ENCODE data around the gene PECR.

The PECR gene

DNA sequence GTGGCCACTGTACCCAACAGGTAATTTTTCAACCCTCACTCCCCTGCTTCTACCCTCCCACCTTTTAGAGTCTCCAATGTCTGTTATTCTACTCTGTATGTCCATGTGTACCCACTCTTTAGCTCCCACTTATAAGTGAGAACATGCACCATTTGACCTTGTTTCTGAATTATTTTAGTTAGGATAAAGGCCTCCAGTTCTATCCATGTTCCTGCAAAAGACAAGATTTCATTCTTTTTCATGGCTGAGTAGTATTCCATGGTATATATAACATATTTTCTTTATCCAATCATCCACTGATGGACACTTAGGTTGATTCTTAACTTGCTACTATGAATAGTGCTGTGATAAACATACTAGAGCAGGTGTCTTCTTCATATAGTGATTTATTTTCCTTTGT is 9.1 kb downstream of the PECR start:
- DNase-seq (ENCODE audit: low read depth in 2 of 3, low spot score in 1 of 3), result no peak

DNA sequence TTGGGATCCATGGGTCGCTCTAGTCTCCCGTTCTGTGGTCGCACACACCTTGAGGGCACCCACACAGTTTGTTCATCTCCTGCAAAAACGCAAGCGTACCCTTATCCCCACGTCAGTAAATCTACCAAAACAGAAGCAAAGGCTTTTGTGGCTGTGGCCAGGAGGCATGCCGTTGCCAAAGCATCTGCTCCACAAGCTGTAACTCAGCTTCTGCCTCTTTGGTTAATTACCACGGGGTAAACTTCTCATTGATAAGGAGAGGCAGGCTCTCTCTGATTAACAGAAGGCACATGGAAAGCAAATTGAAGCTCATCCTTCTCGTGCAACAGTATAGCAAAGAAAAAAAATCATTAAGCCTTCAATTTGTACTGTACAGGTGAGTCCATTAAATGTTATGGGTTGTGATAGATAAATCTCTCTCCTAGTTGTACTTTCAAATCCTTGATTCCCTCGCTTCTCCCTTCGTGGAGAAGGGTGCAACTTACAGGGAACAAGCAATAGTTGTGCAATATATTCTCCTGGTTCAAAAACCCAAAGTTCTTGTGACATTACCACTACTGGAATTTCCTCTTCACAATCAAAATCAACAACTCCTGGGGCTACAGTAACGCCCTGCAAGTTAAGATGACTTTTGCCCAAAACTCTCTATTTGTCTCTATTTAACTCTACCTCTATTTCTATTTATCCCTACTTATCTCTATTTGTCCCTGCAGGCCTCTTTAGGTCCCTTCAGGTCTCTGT is 10.3 kb downstream of the PECR start:
- DNase-seq (ENCODE audit: low read depth in 2 of 3, low spot score in 1 of 3), result no peak

DNA sequence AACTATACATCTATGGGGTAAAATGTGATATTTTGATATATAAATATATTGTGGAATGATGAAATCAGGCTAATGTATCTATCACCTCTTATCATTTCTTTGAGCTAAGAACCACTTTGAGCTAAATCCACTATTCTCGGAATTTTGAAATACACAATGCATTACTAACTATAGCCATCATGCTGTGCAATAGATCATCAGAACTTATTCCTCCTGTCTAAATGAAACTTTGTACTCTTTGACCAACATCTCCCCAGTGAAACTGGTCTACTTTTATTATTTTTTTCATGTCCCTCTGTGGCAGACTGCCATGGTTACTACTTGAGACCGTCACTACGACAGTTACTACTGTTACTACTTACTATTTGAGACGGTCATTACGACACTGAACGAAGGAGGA is 11.4 kb downstream of the PECR start:
- DNase-seq (ENCODE audit: low read depth in 2 of 3, low spot score in 1 of 3), result no peak

DNA sequence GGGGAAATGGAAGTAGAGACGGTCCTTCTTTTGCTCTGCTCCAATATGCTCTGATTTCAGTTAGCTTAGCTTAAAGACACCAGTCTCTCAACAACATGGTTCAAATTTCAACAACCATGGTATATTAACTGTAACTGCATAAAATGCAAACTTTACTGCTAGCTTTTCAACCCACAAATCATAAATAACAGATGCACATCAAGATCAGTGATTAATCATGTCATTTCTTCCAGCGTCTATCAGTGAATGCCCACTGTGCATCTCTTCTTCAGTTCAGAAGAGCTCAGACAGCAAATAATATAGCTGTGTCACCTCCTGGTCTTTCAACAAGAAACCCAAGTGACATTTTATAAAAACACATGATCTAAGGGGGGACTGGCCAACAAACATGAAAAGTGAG is 12.6 kb downstream of the PECR start:
- DNase-seq (ENCODE audit: low read depth in 2 of 3, low spot score in 1 of 3), result no peak

DNA sequence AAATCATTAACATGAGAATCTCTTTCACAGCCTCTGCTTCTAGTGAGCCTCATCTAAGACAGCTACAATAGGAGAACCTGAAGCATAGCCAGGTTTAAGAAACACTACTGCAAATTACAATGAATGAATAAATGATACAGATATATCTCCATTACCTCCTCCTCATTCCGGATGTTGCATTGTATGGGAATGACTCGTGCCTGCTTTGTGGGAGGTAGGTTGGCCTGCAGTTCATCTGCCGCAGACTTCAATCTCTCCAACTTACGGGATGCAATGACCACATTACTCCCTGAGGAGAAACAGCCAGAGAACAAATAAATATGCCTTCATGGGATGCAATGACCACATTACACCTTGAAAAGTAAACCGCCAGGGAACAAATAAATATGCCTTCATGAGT is 15.4 kb downstream of the PECR start:
- DNase-seq (ENCODE audit: low read depth in 2 of 3, low spot score in 1 of 3), result no peak

DNA sequence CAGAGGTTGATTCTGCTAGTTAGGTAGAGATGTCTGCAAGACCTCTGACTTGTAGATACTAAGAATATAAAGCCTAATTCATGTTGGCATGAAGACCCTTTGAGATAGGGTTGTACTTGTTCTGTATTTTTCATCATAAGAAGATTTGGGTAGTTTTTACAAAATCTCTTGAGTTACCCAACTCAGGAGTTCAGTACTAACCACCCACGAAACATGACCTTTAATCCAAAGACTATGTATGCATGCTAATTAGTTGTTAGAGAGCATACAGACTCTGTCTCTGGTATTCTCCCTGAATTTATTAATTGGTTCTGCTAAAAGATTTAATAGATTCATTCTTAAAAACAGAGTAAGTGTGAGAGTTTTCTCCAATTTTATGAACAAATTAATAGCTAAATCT is 16.9 kb downstream of the PECR start:
- no peak for DNase-seq (ENCODE audit: low read depth in 2 of 3, low spot score in 1 of 3)

DNA sequence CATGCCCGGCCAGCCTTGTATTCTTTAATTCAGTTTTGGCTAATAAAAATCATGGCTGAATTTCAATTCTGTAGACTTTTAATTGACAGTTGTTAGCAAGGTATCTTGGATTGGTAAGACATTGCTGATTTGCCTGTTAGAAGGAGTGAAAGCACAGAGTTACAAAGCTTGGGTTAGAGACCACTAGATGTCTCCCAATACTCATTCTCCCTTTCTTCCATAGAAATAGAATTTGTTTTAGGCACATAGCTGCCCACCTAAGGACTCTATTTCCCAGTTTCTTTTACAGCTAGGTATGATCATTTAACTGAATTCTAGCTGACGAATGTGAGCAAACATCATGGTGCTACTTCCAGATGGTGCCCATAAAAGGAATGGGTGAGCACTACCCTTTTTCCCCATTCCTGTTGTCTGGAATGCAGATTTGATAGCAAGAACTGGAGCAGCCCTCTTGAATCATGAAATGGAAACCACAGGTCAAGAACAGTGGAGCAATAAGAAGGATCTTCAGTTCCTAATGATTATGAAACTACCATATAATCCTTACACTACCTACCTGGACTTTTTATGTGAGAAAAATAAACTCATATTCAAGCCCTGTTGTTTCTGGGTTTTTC is 17.5 kb downstream of the PECR start:
- DNase-seq (ENCODE audit: low read depth in 2 of 3, low spot score in 1 of 3), result no peak

DNA sequence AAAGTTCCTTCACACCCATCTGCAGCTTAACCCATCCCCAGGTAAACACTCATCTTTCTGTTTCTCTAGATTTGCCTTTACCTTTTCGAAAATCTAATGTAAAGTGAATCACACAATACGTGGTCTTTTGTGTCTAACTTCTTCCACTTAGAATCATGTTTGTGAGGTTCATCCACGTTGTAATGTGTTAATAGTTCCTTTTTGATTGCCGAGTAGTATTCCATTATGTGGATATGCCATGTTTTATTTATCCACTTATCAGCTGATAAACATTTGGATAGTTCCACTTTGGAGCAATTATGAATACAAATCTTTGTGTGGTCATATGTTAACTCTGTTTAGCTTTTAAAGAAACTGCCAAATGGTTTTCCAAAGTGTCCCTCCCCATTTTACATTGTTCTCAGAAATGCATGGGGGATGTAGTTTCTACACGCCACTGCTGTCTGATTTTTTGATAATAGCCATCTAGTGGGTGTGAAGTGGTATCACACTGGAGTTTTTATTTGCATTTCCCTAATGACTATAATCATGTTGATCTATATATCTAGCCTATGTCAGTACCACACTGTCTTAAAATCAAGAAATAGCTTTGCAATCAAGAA is 22.3 kb downstream of the PECR start:
- no peak for DNase-seq (ENCODE audit: low read depth in 2 of 3, low spot score in 1 of 3)

DNA sequence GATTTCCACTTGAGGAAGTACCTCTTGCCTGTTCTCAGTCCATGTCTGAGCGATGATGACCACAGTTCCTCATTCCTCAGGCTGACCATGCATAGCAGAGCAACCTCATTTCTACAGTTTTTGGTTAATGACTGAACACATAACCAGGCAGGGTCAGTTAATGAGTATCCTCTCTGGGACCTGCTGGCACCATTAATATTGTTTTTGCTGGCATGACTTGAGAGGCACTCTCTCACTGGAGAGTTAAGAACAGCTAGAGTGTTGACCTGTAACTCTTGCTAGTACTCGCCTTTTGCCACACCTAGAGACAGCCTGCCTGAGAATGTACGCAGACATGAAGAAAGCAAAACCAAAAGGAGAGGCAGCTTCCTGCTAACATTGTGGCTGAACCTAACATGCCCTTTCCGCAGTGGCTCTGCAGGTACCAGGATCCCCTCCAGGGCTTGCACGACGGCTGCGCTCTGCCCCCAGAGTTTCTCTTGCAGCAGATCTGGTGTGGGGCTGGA is 23.9 kb downstream of the PECR start:
- DNase-seq (ENCODE audit: low read depth in 2 of 3, low spot score in 1 of 3), result peak; percentile 18 to 29 (median 21)

DNA sequence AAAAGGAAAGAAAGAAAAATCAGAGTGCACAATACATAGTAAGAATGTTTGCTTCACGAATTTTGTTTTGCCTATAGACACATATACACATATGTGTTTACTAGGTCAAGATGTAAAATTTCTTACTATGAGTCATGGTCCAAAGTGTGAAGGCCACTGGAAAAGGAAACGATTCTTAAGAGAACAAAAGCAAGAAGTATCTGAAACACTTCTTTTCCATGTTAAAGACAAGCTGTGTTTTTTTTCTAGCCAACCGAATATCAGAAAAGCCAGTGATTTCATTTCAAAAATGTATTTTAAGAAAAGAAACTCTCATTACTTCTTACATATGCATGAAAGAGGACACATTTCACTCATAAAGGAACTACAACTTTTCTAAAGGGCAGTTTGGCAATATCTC is 24.9 kb downstream of the PECR start:
- DNase-seq (ENCODE audit: low read depth in 2 of 3, low spot score in 1 of 3), result no peak

DNA sequence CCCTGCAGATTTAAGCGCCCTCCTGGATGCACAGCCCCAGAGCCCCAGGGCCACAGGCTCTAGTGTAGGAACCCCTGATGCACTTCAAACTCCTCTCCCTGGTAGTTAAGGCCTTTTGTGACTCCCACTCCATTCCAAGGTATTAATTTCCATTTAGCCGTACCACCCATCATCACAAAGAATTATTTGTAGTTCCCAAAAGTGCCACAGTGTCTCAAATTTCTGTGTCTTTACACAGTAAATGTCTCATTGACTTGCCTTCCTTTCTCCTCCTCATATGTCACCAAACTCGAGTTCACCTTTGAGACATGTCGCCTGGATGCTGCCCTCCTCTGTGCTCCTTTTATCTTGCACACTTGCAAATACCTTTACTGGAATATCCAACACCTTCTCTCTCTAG is 25.9 kb downstream of the PECR start:
- no peak for DNase-seq (ENCODE audit: low read depth in 2 of 3, low spot score in 1 of 3)

DNA sequence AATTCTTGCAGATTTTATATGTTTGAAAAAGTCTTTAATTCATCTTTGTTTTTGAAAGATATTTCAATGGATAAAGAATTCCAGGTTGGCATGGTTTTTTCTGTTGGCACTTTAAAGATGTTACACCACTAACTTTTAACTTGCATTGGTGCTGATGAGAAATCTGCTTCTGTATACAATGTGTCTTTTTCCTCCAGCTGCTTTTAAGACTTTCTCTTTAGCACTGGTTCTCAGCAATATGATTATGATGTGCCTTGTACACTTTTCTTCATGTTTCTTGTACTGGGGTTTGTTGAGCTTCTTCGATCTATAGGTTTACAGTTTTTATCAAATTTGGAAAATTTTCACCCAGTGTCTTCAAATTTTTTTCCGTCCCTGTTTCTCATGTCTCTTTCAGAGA is 29.2 kb downstream of the PECR start:
- DNase-seq (ENCODE audit: low read depth in 2 of 3, low spot score in 1 of 3), result no peak

DNA sequence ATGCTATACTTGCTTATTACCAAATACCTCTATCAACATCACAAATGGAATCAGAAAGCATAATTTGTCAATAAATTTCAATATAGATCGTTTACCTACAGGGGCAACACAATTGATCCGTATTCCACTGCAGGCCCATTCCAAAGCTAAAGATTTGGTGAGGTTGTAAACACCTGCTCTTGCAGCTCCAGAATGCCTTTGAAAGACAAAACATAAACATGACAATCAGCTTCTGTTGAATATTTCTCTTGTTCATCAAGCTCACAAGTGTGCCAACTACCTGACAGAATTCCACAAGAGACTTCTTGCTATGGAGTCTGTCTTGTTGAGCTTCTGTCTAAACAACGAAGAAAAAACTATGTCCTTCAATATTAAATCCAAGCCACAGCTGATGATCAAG is 30.3 kb downstream of the PECR start:
- no peak for DNase-seq (ENCODE audit: low read depth in 2 of 3, low spot score in 1 of 3)

DNA sequence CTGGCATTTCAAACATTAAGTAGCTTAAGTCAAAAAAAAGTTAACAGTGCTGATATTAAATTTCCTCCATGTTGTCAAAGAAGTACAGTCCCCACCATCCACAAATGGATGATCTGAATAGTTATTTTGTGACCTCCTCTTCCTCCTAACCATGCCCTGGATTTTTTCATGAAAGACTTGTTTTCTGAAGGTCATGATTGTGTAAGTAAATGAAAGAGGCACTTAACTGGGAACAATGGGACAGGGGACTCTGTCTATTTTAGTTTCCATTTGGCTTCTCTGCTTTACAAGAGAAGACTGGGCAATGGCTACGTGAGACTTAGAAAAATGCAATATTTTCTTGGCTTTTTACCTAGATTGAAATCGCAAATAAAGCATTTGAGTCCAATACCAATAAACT is 32.2 kb downstream of the PECR start:
- no peak for DNase-seq (ENCODE audit: low read depth in 2 of 3, low spot score in 1 of 3)

DNA sequence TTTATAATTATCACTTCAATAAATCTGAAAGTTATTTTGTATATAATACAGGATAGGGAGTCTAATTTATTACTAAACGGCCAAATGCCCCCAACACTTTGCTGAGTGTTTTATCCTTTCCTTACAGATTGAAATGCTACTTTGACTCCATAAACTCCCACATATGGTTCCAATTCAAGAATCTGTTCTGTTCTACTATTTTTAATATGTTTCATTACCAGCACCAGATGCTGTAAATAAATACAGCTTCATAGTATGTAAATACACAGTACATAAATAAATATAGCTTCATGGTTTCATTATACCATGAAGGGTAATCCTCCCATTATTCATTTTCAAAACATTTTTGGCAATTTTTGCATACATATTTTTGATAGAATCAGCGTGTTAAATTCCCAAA is 34.2 kb downstream of the PECR start:
- no peak for DNase-seq (ENCODE audit: low read depth in 2 of 3, low spot score in 1 of 3)

DNA sequence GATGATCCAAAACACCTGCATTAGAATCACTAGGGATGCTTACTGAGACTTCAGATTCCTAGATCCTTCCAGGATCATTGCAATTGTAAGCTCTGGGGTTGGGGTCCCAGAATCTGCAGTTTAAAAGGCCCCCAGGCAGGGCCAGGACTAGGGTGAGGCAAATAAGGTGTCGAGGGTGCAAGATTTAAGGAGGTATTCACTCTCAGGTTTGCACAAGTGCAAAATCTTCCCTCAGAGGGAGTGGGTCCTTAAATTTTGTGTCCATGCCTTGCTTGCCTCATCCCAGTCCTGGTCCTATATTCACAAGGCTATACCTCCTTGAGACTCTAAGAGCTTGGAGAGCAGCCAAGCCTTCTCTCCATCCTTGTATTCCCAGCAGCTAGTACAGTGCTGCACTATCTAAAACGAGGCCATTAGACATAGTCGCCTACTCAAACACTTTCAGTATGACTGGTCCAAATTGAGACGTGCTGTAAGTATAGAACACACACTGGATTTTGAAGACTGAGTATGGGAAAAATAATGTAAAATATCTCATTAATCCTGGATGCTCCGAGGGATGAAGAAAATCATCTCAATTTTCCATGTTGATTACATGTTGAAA is 36.6 kb downstream of the PECR start:
- no peak for DNase-seq (ENCODE audit: low read depth in 2 of 3, low spot score in 1 of 3)

DNA sequence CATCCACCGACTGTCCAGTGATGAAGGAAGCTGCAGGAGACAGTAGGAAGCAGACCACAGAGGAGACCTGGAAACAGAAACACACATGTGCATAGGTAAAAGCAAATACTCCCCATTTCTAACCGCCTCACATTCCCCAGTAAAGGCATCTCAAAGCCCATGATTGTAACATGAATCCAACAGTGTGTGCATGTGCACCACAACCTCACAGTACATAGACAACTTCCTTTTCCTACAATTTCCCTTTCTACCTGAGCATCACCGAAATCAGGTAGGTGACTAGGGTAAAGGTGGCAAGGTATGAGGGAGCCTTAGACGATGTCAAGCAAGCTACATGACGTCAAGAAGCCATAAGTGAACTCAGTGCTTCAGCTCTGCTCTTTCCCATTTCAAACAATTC is 37.7 kb downstream of the PECR start:
- DNase-seq (ENCODE audit: low read depth in 2 of 3, low spot score in 1 of 3), result no peak

DNA sequence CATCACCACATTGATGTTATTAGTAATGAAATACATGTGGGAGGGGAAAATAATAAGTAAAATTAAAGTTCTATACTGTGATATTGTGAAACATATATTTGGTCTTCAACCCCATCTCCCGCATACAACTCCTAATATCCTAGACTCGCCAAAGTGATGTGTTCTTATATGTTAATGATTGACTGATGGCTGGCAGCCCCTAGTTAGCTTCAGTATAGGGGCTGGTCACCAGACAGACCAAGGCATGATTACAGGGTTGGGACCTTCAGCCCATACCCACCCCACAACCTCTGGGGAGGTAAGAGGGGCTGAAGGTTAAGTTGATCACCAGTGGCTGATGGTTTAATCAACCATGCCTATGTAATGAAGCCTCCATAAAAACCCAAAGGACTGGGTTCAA is 40.2 kb downstream of the PECR start:
- no peak for DNase-seq (ENCODE audit: low read depth in 2 of 3, low spot score in 1 of 3)

DNA sequence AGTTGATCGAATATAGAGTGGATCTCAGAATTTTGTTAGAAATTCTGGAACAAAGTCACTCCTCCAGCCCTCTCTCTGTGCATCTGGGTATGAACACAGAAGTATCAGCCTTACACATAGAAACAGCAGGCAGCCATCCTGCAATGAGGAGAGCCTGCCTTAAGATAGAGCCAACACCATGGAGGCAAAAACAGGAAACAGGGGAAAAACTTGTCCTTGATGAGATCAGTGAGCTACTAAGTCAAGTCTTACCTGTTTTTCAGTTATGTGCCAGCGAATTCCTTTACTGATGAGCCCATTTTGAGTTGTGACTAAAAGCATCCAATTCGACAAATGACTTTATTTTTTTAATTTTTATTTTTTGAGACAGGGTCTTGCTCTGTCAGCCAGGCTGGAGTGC is 41.7 kb downstream of the PECR start:
- DNase-seq (ENCODE audit: low read depth in 2 of 3, low spot score in 1 of 3), result no peak

DNA sequence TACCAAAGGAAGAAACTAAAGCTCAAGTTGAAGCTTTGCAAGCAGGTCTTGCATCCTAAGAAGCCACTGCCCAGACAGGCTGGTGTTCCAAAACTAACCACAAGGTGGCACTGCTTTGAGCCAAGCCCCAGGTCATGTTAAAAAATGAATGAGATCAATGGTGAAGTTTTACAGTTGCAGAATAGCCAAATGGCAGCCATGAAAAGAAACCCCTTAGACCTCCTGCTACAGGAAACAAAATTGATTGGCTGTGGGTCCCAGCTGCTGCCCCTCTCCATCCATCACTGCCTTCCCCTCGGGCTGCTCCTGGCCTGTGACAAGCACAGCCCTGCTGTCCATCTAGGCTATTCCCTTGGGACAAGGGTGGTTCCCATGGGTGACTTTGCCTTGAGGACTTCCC is 47.5 kb downstream of the PECR start:
- peak; percentile 71 to 91 (median 72) for DNase-seq (ENCODE audit: low read depth in 2 of 3, low spot score in 1 of 3)

DNA sequence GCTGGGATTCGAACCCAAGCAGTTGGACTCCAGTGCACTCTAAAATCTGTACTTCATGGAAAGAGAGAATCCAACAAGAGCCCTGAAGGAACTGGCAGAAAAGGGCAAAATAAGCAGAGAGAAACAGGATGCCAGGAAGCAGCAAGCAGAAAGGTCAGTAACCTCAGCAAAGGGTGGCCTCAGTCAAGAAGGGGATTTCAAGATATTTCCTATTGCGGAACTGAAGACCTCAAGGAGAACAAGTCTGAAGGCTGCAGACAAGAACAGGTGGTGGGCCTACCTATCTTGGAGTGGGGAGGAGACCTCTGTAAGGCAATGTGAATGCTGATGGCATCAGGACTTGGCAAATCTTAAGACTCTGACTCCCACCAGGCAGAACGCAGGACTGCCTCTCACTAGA is 48.2 kb downstream of the PECR start:
- no peak for DNase-seq (ENCODE audit: low read depth in 2 of 3, low spot score in 1 of 3)

Measured in stimulated activated CD4-positive, alpha-beta T cell treated with anti-CD3 and anti-CD28 coated beads, Interleukin-12 subunit alpha, Interleukin-12 subunit beta, amount 100 ng/mL, for 48 hours (primary cell).